ENCODE measurements around the gene C1orf216. TPM values are rescaled to one million over a fixed set of nuclear protein-coding genes. Genes with fewer than 3 reads are reported as not detected.

Gene C1orf216
- total RNA-seq (10 to 100 TPM; 20.6 to 21.8 TPM), polyA plus RNA-seq (15.3 TPM)

- Mint-ChIP-seq H3K4me3 (peak within 1 kb of the TSS; percentile 89 to 97 (median 94)), H3K27ac (peak within 1 kb of the TSS; percentile 74 to 97 (median 92)), H3K27me3 (no peaks in the 10 kb centered on the region), H3K4me1 (peaks cover 31 to 41% (median 41%) of the 10 kb centered on the region in 3 donors), H3K36me3 (peaks cover 0 to 17% (median 4%) of the 10 kb centered on the region in 3 donors), H3K9me3 (no peaks in the 10 kb centered on the region)
- H3K36me3 ChIP-seq (ENCODE audit: insufficient read depth, low read length) = no peaks in the 10 kb centered on the region
- peak within 1 kb of the TSS; percentile 79 for H3K27ac ChIP-seq (ENCODE audit: low read depth, low read length)
- H3K4me1 ChIP-seq (ENCODE audit: insufficient read depth, low read length) = peaks cover 23% of the 10 kb centered on the region
- peak within 1 kb of the TSS; percentile 90 for H3K4me3 ChIP-seq (ENCODE audit: low read length)
- H3K27me3 ChIP-seq (ENCODE audit: insufficient read depth, low read length, poor library complexity, severe bottlenecking) = no peaks in the 10 kb centered on the region
- DNase-seq = peak; percentile 46 to 83 (median 63)
- H3K9me3 ChIP-seq (ENCODE audit: low read length) = no peaks in the 10 kb centered on the region
- ChIA-PET POLR2A (no interaction called here), CTCF (interaction anchor here (6.7 kb wide), 1 partner anchor 9 kb away, joined by 88 read pairs; no protein-coding TSS in a partner anchor)
These were observed at the start of gene C1orf216 for GRCh38 chr1:35718492-35719336. TSS of gene C1orf216 (minus strand) at chr1:35718884. CDS start at chr1:35716321, 2,563 bp downstream.

GRCh38 chr1:35764283-35764682, 45.6 kb upstream of the C1orf216 start:
- no peaks in the 10 kb centered on the region for H3K9me3 Mint-ChIP-seq
- H3K27ac Mint-ChIP-seq = peak overlapping the region in 2 of 8 donors; percentile 14 to 75
- POLR2A ChIA-PET = no interaction called here
- no peak overlapping the region for H3K4me3 Mint-ChIP-seq
- no peaks in the 10 kb centered on the region for H3K36me3 ChIP-seq (ENCODE audit: insufficient read depth, low read length)
- peaks cover 6% of the 10 kb centered on the region for H3K4me1 ChIP-seq (ENCODE audit: insufficient read depth, low read length)
- no peak overlapping the region for H3K4me3 ChIP-seq (ENCODE audit: low read length)
- CTCF ChIA-PET = interaction anchor here (1.4 kb wide), 1 partner anchor 195 kb away, joined by 4 read pairs; no protein-coding TSS in a partner anchor
- no peaks in the 10 kb centered on the region for H3K27me3 ChIP-seq (ENCODE audit: insufficient read depth, low read length, poor library complexity, severe bottlenecking)
- H3K27ac ChIP-seq (ENCODE audit: low read depth, low read length) = no peak overlapping the region
- no peak for DNase-seq
- H3K9me3 ChIP-seq (ENCODE audit: low read length) = no peaks in the 10 kb centered on the region
- peaks cover 8 to 29% (median 21%) of the 10 kb centered on the region in 3 donors for H3K4me1 Mint-ChIP-seq
- H3K27me3 Mint-ChIP-seq = no peaks in the 10 kb centered on the region
- H3K36me3 Mint-ChIP-seq = peaks cover 0 to 2% (median 0%) of the 10 kb centered on the region in 3 donors

GRCh38 chr1:35763201-35763600, 44.5 kb upstream of the C1orf216 start:
- Mint-ChIP-seq H3K9me3 (no peaks in the 10 kb centered on the region), H3K4me3 (no peak overlapping the region), H3K36me3 (peaks cover 0 to 2% (median 0%) of the 10 kb centered on the region in 3 donors), H3K27ac (peak overlapping the region in 1 of 8 donors; percentile 37), H3K27me3 (no peaks in the 10 kb centered on the region), H3K4me1 (peaks cover 4 to 22% (median 13%) of the 10 kb centered on the region in 3 donors)
- Histone ChIP-seq H3K9me3 (ENCODE audit: low read length) (no peaks in the 10 kb centered on the region), H3K36me3 (ENCODE audit: insufficient read depth, low read length) (no peaks in the 10 kb centered on the region), H3K27ac (ENCODE audit: low read depth, low read length) (no peak overlapping the region), H3K4me1 (ENCODE audit: insufficient read depth, low read length) (no peaks in the 10 kb centered on the region), H3K4me3 (ENCODE audit: low read length) (no peak overlapping the region), H3K27me3 (ENCODE audit: insufficient read depth, low read length, poor library complexity, severe bottlenecking) (no peaks in the 10 kb centered on the region)
- ChIA-PET CTCF (no interaction called here), POLR2A (no interaction called here)
- DNase-seq = no peak

- no peaks in the 10 kb centered on the region for H3K9me3 ChIP-seq (ENCODE audit: low read length)
- ChIA-PET CTCF (no interaction called here), POLR2A (interaction anchor here (0.5 kb wide), 1 partner anchor 225 kb away, joined by 3 read pairs; no protein-coding TSS in a partner anchor)
- H3K36me3 ChIP-seq (ENCODE audit: insufficient read depth, low read length) = no peaks in the 10 kb centered on the region
- H3K4me3 ChIP-seq (ENCODE audit: low read length) = no peak overlapping the region
- DNase-seq = no peak
- peaks cover 4 to 22% (median 13%) of the 10 kb centered on the region in 3 donors for H3K4me1 Mint-ChIP-seq
- H3K27me3 Mint-ChIP-seq = no peaks in the 10 kb centered on the region
- H3K4me3 Mint-ChIP-seq = no peak overlapping the region
- H3K9me3 Mint-ChIP-seq = no peaks in the 10 kb centered on the region
- no peaks in the 10 kb centered on the region for H3K4me1 ChIP-seq (ENCODE audit: insufficient read depth, low read length)
- no peak overlapping the region for H3K27ac ChIP-seq (ENCODE audit: low read depth, low read length)
- peaks cover 0 to 2% (median 0%) of the 10 kb centered on the region in 3 donors for H3K36me3 Mint-ChIP-seq
- H3K27ac Mint-ChIP-seq = peak overlapping the region in 1 of 8 donors; percentile 25
- no peaks in the 10 kb centered on the region for H3K27me3 ChIP-seq (ENCODE audit: insufficient read depth, low read length, poor library complexity, severe bottlenecking)
These were observed 43.5 kb upstream of the C1orf216 start for GRCh38 chr1:35762141-35762540.

- H3K4me3 ChIP-seq (ENCODE audit: low read length) = no peak overlapping the region
- no peak for DNase-seq
- no peaks in the 10 kb centered on the region for H3K36me3 ChIP-seq (ENCODE audit: insufficient read depth, low read length)
- no peak overlapping the region for H3K27ac Mint-ChIP-seq
- no peaks in the 10 kb centered on the region for H3K27me3 Mint-ChIP-seq
- no peaks in the 10 kb centered on the region for H3K27me3 ChIP-seq (ENCODE audit: insufficient read depth, low read length, poor library complexity, severe bottlenecking)
- H3K9me3 Mint-ChIP-seq = no peaks in the 10 kb centered on the region
- ChIA-PET CTCF (interaction anchor here (1.4 to 1.8 kb wide), 2 partner anchors 13 to 39 kb away, joined by 4 to 6 read pairs; partner anchors contain the start of gene CLSPN), POLR2A (no interaction called here)
- H3K4me3 Mint-ChIP-seq = no peak overlapping the region
- H3K4me1 ChIP-seq (ENCODE audit: insufficient read depth, low read length) = no peaks in the 10 kb centered on the region
- no peaks in the 10 kb centered on the region for H3K9me3 ChIP-seq (ENCODE audit: low read length)
- H3K36me3 Mint-ChIP-seq = no peaks in the 10 kb centered on the region
- no peaks in the 10 kb centered on the region for H3K4me1 Mint-ChIP-seq
- no peak overlapping the region for H3K27ac ChIP-seq (ENCODE audit: low read depth, low read length)
These were observed 37.4 kb upstream of the C1orf216 start for GRCh38 chr1:35756064-35756463.

GRCh38 chr1:35753626-35754260, 35.1 kb upstream of the C1orf216 start:
- H3K27ac Mint-ChIP-seq = peak overlapping the region in 1 of 8 donors; percentile 20

GRCh38 chr1:35748326-35748725, 29.6 kb upstream of the C1orf216 start:
- CTCF ChIA-PET = interaction anchor here (0.8 to 3.2 kb wide), 3 partner anchors 19 to 27 kb away, joined by 3 to 16 read pairs (median 5); no protein-coding TSS in a partner anchor
- Histone ChIP-seq H3K36me3 (ENCODE audit: insufficient read depth, low read length) (no peaks in the 10 kb centered on the region), H3K4me3 (ENCODE audit: low read length) (no peak overlapping the region), H3K4me1 (ENCODE audit: insufficient read depth, low read length) (no peaks in the 10 kb centered on the region), H3K9me3 (ENCODE audit: low read length) (no peaks in the 10 kb centered on the region), H3K27me3 (ENCODE audit: insufficient read depth, low read length, poor library complexity, severe bottlenecking) (no peaks in the 10 kb centered on the region), H3K27ac (ENCODE audit: low read depth, low read length) (no peak overlapping the region)
- no peaks in the 10 kb centered on the region for H3K27me3 Mint-ChIP-seq
- no peaks in the 10 kb centered on the region for H3K4me1 Mint-ChIP-seq
- DNase-seq = no peak
- H3K27ac Mint-ChIP-seq = no peak overlapping the region
- no peaks in the 10 kb centered on the region for H3K9me3 Mint-ChIP-seq
- H3K4me3 Mint-ChIP-seq = no peak overlapping the region
- POLR2A ChIA-PET = interaction anchor here (0.5 kb wide), 1 partner anchor 401 kb away, joined by 3 read pairs; no protein-coding TSS in a partner anchor
- peaks cover 0 to 1% (median 0%) of the 10 kb centered on the region in 3 donors for H3K36me3 Mint-ChIP-seq

More at GRCh38 chr1:35753626-35754260, 35.1 kb upstream of the C1orf216 start:
- ChIA-PET CTCF (interaction anchor here (1.0 kb wide), 1 partner anchor 27 kb away, joined by 3 read pairs; no protein-coding TSS in a partner anchor), POLR2A (no interaction called here)
- no peaks in the 10 kb centered on the region for H3K27me3 ChIP-seq (ENCODE audit: insufficient read depth, low read length, poor library complexity, severe bottlenecking)
- no peak overlapping the region for H3K4me3 Mint-ChIP-seq
- H3K9me3 Mint-ChIP-seq = no peaks in the 10 kb centered on the region
- H3K4me1 Mint-ChIP-seq = no peaks in the 10 kb centered on the region
- H3K27me3 Mint-ChIP-seq = no peaks in the 10 kb centered on the region
- H3K9me3 ChIP-seq (ENCODE audit: low read length) = no peaks in the 10 kb centered on the region
- no peak for DNase-seq
- no peaks in the 10 kb centered on the region for H3K36me3 ChIP-seq (ENCODE audit: insufficient read depth, low read length)
- H3K27ac ChIP-seq (ENCODE audit: low read depth, low read length) = no peak overlapping the region
- H3K4me1 ChIP-seq (ENCODE audit: insufficient read depth, low read length) = no peaks in the 10 kb centered on the region
- peaks cover 0 to 1% (median 0%) of the 10 kb centered on the region in 3 donors for H3K36me3 Mint-ChIP-seq
- H3K4me3 ChIP-seq (ENCODE audit: low read length) = no peak overlapping the region

Measured in CD8-positive, alpha-beta memory T cell (primary cell).